Measurements from ENCODE around the gene CABP7.

DNA sequence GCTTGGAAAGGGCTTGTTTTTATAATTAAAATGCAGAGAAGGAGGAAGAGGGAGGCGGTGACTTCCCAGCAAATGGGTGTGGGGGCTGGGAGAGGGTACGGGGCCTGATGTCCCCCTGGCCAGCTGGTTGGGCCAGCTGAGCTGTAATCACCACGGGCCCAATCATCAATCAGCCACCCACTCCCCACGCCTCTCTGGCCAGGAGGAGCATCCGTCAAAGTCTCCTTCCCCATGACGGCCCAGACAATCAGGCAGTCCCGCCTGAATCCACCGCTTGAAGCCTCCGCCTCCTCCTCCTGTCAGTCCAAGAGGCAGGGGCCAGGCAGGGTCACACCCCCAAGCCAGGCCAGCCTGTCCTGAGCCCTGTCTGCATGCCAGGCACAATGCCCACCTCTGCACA is 13.3 kb upstream of the CABP7 start:
- TF ChIP-seq, protein P1, sequence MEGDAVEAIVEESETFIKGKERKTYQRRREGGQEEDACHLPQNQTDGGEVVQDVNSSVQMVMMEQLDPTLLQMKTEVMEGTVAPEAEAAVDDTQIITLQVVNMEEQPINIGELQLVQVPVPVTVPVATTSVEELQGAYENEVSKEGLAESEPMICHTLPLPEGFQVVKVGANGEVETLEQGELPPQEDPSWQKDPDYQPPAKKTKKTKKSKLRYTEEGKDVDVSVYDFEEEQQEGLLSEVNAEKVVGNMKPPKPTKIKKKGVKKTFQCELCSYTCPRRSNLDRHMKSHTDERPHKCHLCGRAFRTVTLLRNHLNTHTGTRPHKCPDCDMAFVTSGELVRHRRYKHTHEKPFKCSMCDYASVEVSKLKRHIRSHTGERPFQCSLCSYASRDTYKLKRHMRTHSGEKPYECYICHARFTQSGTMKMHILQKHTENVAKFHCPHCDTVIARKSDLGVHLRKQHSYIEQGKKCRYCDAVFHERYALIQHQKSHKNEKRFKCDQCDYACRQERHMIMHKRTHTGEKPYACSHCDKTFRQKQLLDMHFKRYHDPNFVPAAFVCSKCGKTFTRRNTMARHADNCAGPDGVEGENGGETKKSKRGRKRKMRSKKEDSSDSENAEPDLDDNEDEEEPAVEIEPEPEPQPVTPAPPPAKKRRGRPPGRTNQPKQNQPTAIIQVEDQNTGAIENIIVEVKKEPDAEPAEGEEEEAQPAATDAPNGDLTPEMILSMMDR (IDR thresholded peaks at IDR 0.05; ENCODE audit: poor library complexity): no peak
- TF ChIP-seq EZH2 (IDR thresholded peaks at IDR 0.05; ENCODE audit: borderline replicate concordance): no peak
- no peak for TF ChIP-seq EZH2phosphoT487 (IDR thresholded peaks at IDR 0.05; ENCODE audit: low read depth, severe bottlenecking, unreplicated experiment)
